B cell (primary cell): Measurements from ENCODE around the gene CGRRF1. TPM values are rescaled to one million over a fixed set of nuclear protein-coding genes. Genes with fewer than 3 reads are reported as not detected.

Experiments
- ATAC-seq: fragments of 200-7000 bp; cut with Tn5 transposase; one replicate; pipeline ENCODE4 v1.10.0; 2021; ENCODE audit warnings: low read depth, mild to moderate bottlenecking, moderate number of reproducible peaks, moderate library complexity
- CTCF ChIA-PET: fragments of 350-600 bp; sonication (Branson Sonifier 250); formaldehyde crosslinking; loops from one replicate; lab custom pipeline; 2021; ENCODE audit warnings: antibody characterized with exemption, inconsistent platforms; lab: Charles Lee
- POLR2A ChIA-PET: fragments of 350-600 bp; sonication (Branson Sonifier 250); formaldehyde crosslinking; loops from one replicate; lab custom pipeline; 2021; ENCODE audit warnings: antibody characterized with exemption; lab: Charles Lee
- DNase-seq: peaks from one replicate; pipeline ENCODE4 v3.0.0; 2013
- H2AFZ ChIP-seq: 2 replicates; pipeline ENCODE4 v1.6.1; 2012; ENCODE audit warnings: mild to moderate bottlenecking, low read depth, low read length; ENCODE audit not compliant: insufficient read depth, poor library complexity, severe bottlenecking
- H3K27ac ChIP-seq, 2 donors: 1 replicate in 1 of 2; 2 replicates in 1 of 2; pipeline ENCODE4 v1.5.1; 2012 to 2013; ENCODE audit warnings: low read length in 2 of 2, mild to moderate bottlenecking in 2 of 2, moderate library complexity in 1 of 2
- H3K27me3 ChIP-seq, 4 experiments: fragments of 200-600 bp in 1 of 4; sonication (generic) in 1 of 4; replicated peaks in 1 of 4; 1 replicate in 2 of 4; 2 replicates in 2 of 4; pipeline versions ENCODE4 v1.6.1 to v1.7.0; 2013 to 2016; ENCODE audit warnings: low read length in 3 of 4, mild to moderate bottlenecking in 2 of 4, mixed read lengths in 1 of 4, moderate library complexity in 1 of 4; ENCODE audit not compliant: insufficient read depth in 4 of 4, control insufficient read depth in 3 of 4; ENCODE audit errors: control extremely low read depth in 1 of 4
- H3K36me3 ChIP-seq, 2 experiments: replicated peaks in 1 of 2; 1 replicate in 1 of 2; 2 replicates in 1 of 2; pipeline versions ENCODE4 v1.6.1 to v1.7.1; 2013; ENCODE audit warnings: low read length in 1 of 2; ENCODE audit not compliant: insufficient read depth in 2 of 2, control insufficient read depth in 1 of 2; ENCODE audit errors: control extremely low read depth in 1 of 2, extremely low read depth in 1 of 2
- H3K4me1 ChIP-seq, 2 donors: fragments of 200-600 bp in 1 of 2; sonication (generic) in 1 of 2; 1 replicate in 1 of 2; 2 replicates in 1 of 2; pipeline versions ENCODE4 v1.5.1 to v1.6.1; 2013 to 2017; ENCODE audit warnings: low read length in 2 of 2; ENCODE audit not compliant: control insufficient read depth in 2 of 2, insufficient read depth in 2 of 2
- H3K4me2 ChIP-seq: replicated peaks from 2 replicates; pipeline ENCODE3; 2012; ENCODE audit warnings: mild to moderate bottlenecking, low read depth, low read length; ENCODE audit not compliant: poor library complexity, severe bottlenecking
- H3K4me3 ChIP-seq, 5 experiments: fragments of 200-600 bp in 1 of 5; sonication (generic) in 1 of 5; 1 replicate in 3 of 5; 2 replicates in 2 of 5; pipeline versions ENCODE4 v1.5.1 to v1.7.0; 2011 to 2016; ENCODE audit warnings: low read length in 4 of 5, mild to moderate bottlenecking in 4 of 5, low read depth in 2 of 5, control low read depth in 1 of 5, moderate library complexity in 1 of 5; ENCODE audit not compliant: insufficient read depth in 1 of 5; ENCODE audit errors: control extremely low read depth in 1 of 5, extremely low read depth in 1 of 5
- H3K79me2 ChIP-seq: fragments of 200-600 bp; sonication (generic); one replicate; pipeline ENCODE4 v1.6.0; 2016; ENCODE audit warnings: low read length; ENCODE audit not compliant: control insufficient read depth, insufficient read depth
- H3K9ac ChIP-seq: fragments of 200-600 bp; sonication (generic); 2 replicates; pipeline ENCODE4 v1.6.1; 2017; ENCODE audit warnings: mild to moderate bottlenecking, low read length, moderate library complexity
- H3K9me3 ChIP-seq, 3 donors: one replicate each; pipeline versions ENCODE4 v1.6.1 to v1.7.1; 2013; ENCODE audit warnings: low read length in 2 of 3; ENCODE audit not compliant: control insufficient read depth in 2 of 3, insufficient read depth in 1 of 3; ENCODE audit errors: control extremely low read depth in 1 of 3
- H4K20me1 ChIP-seq: 2 replicates; pipeline ENCODE4 v1.6.0; 2012; ENCODE audit warnings: mild to moderate bottlenecking, low read length; ENCODE audit not compliant: insufficient read depth, control insufficient read depth, poor library complexity, severe bottlenecking
- H3K27ac Mint-ChIP-seq: one replicate; pipeline ENCODE4 v1.8.0; 2021; ENCODE audit warnings: mixed read lengths
- H3K27me3 Mint-ChIP-seq: one replicate; pipeline ENCODE4 v1.8.0; 2021; ENCODE audit warnings: mixed read lengths
- H3K4me1 Mint-ChIP-seq: one replicate; pipeline ENCODE4 v1.8.0; 2021; ENCODE audit warnings: mixed read lengths
- H3K4me3 Mint-ChIP-seq: one replicate; pipeline ENCODE4 v1.8.0; 2021; ENCODE audit warnings: mixed read lengths
- H3K9me3 Mint-ChIP-seq: one replicate; pipeline ENCODE4 v1.8.0; 2022; ENCODE audit warnings: mixed read lengths; ENCODE audit not compliant: insufficient read depth
- EZH2 ChIP-seq: IDR thresholded peaks from 2 replicates; pipeline ENCODE4 v1.6.1; 2012; ENCODE audit warnings: borderline replicate concordance, low read depth, mild to moderate bottlenecking, moderate library complexity, low read length; ENCODE audit not compliant: insufficient read depth, poor library complexity, severe bottlenecking
- WGBS: methylation state at CpG from one replicate; pipeline ENCODE4 v1.1.5; 2013; ENCODE audit warnings: missing lambda C conversion rate; ENCODE audit not compliant: insufficient coverage; 5-methylcytosine and 5-hydroxymethylcytosine counted together
- intact Hi-C: fragments of 100-400 bp; cut with micrococcal nuclease; formaldehyde crosslinking; loops from one replicate; pipeline ENCODE4 v1.10.0; 2022
- polyA plus RNA-seq: library from polyadenylated mRNA; depleted of rRNA; stranded (reverse); fragments of >200 nt; gene quantifications from 2 replicates; pipeline ENCODE4 v1.2.3, GENCODE V29; 2012
- total RNA-seq, 2 donors: library from RNA; stranded (reverse); fragments of 120-200 nt in 1 of 2; gene quantifications; 1 replicate in 1 of 2; 2 replicates in 1 of 2; pipeline versions ENCODE4 v1.2.3 to v1.2.4, GENCODE V29; 2013 to 2022
- TF ChIP-seq, protein P1 (sequence below): fragments of 200-600 bp; IDR thresholded peaks from one replicate; pipeline ENCODE4 v1.8.0; 2022; ENCODE audit warnings: antibody characterized with exemption, mild to moderate bottlenecking

Gene CGRRF1
- total and polyA plus RNA-seq, 2 donors (not counting 1 experiment from before 2014, with no cell fraction given), result 10.0 to 15.8 TPM

DNA sequence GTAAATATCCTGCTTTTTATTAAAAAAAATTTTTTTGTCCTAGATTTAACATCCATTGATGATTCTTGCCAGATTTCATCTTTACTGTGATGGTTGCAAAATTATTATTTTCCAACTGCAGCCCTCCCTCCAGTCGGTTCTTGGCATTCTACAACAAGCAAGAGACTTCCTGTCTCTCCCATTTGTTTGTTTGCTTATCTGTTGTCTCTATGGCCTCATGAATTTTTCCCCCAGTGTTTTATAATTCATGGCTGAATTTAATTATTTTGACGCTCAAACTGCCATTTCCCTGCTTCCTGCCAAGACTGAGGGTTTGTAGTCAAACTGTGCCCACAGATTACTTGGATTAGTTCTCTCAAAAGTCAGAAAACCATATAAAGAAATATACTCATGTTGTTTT, 25.9 kb downstream of the CGRRF1 start:
- H3K36me3 ChIP-seq, result peaks cover 2 to 7% of the 10 kb centered on the region in 2 experiments
- H3K27me3 ChIP-seq, result no peaks in the 10 kb centered on the region
- Mint-ChIP-seq H3K4me1 (peaks cover 10% of the 10 kb centered on the region), H3K27ac (no peak overlapping the region), H3K27me3 (no peaks in the 10 kb centered on the region), H3K4me3 (no peak overlapping the region), H3K9me3 (no peaks in the 10 kb centered on the region)
- DNase-seq (no peak), ATAC-seq (no peak)
- no peak overlapping the region for H3K4me3 ChIP-seq
- H2AFZ ChIP-seq, result no peak overlapping the region
- no peaks in the 10 kb centered on the region for H3K79me2 ChIP-seq
- TF ChIP-seq EZH2, result no peak
- TF ChIP-seq, protein P1, sequence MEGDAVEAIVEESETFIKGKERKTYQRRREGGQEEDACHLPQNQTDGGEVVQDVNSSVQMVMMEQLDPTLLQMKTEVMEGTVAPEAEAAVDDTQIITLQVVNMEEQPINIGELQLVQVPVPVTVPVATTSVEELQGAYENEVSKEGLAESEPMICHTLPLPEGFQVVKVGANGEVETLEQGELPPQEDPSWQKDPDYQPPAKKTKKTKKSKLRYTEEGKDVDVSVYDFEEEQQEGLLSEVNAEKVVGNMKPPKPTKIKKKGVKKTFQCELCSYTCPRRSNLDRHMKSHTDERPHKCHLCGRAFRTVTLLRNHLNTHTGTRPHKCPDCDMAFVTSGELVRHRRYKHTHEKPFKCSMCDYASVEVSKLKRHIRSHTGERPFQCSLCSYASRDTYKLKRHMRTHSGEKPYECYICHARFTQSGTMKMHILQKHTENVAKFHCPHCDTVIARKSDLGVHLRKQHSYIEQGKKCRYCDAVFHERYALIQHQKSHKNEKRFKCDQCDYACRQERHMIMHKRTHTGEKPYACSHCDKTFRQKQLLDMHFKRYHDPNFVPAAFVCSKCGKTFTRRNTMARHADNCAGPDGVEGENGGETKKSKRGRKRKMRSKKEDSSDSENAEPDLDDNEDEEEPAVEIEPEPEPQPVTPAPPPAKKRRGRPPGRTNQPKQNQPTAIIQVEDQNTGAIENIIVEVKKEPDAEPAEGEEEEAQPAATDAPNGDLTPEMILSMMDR, result no peak
- no peak overlapping the region for H3K4me2 ChIP-seq
- WGBS, result 100% methylated on average over 1 of the region's 2 CpGs
- H3K9ac ChIP-seq, result no peak overlapping the region
- H3K4me1 ChIP-seq, result peaks cover 0 to 5% of the 10 kb centered on the region in 2 donors
- no peaks in the 10 kb centered on the region for H3K9me3 ChIP-seq
- intact Hi-C loops, result no loop called here
- CTCF ChIA-PET, result no interaction called here
- H3K27ac ChIP-seq, result no peak overlapping the region
- H4K20me1 ChIP-seq, result no peaks in the 10 kb centered on the region
- POLR2A ChIA-PET, result no interaction called here

GRCh38 chr14:54537651-54538050, 27.9 kb downstream of the CGRRF1 start:
- Histone ChIP-seq H3K9ac (no peak overlapping the region), H3K4me3 (no peak overlapping the region), H3K27ac (no peak overlapping the region), H3K79me2 (no peaks in the 10 kb centered on the region), H3K36me3 (peaks cover 0 to 7% of the 10 kb centered on the region in 2 experiments), H3K4me2 (no peak overlapping the region), H4K20me1 (no peaks in the 10 kb centered on the region), H3K27me3 (no peaks in the 10 kb centered on the region), H3K4me1 (peaks cover 0 to 3% of the 10 kb centered on the region in 2 donors), H2AFZ (no peak overlapping the region), H3K9me3 (no peaks in the 10 kb centered on the region)
- intact Hi-C loops, result no loop called here
- ChIA-PET CTCF (no interaction called here), POLR2A (no interaction called here)
- DNase-seq (no peak), ATAC-seq (no peak)
- no peaks in the 10 kb centered on the region for H3K9me3 Mint-ChIP-seq
- WGBS, result no CpG with 5 or more reads among the region's 2 CpGs
- H3K4me3 Mint-ChIP-seq, result no peak overlapping the region
- H3K4me1 Mint-ChIP-seq, result peaks cover 3% of the 10 kb centered on the region
- H3K27ac Mint-ChIP-seq, result no peak overlapping the region
- TF ChIP-seq, protein P1, result no peak
- TF ChIP-seq EZH2, result no peak
- H3K27me3 Mint-ChIP-seq, result no peaks in the 10 kb centered on the region
